ENCODE results near the gene PLXND1. TPM values are rescaled to one million over a fixed set of nuclear protein-coding genes. Genes with fewer than 3 reads are reported as not detected.

Gene PLXND1
- total and polyA plus RNA-seq, 2 donors (not counting 1 experiment from before 2014, with no cell fraction given): 89.6 to 109 TPM

- no peak for DNase-seq (ENCODE audit: low read depth in 2 of 2)
- H3K4me1 ChIP-seq (ENCODE audit: control insufficient read depth, extremely low read depth, insufficient read depth, low read length): peaks cover 69% of the 10 kb centered on the region
- no peak overlapping the region for H2AFZ ChIP-seq (ENCODE audit: low read length)
- H3K27me3 ChIP-seq (ENCODE audit: control insufficient read depth, insufficient read depth, low read length): no peaks in the 10 kb centered on the region
- H3K4me3 ChIP-seq (replicated peaks in 1 of 4; ENCODE audit: control extremely low read depth in 1 of 4, insufficient read depth in 1 of 4, low read depth in 3 of 4, low read length in 4 of 4): no peak overlapping the region
- peak overlapping the region; percentile 71 for H3K9ac ChIP-seq (ENCODE audit: insufficient read depth, low read length)
- H3K27ac ChIP-seq (ENCODE audit: insufficient read depth, low read length): peak overlapping the region; percentile 92
- H3K9me3 ChIP-seq (ENCODE audit: control insufficient read depth, insufficient read depth, low read depth, low read length): no peaks in the 10 kb centered on the region
- H3K36me3 ChIP-seq (ENCODE audit: control insufficient read depth, insufficient read depth, low read length): no peaks in the 10 kb centered on the region
- peak overlapping the region; percentile 45 for H3K4me2 ChIP-seq (ENCODE audit: extremely low read depth, insufficient read depth, low read length)
- TF ChIP-seq CTCF (conservative IDR thresholded peaks at IDR 0.05 in 1 of 2, IDR thresholded peaks at IDR 0.05 in 1 of 2; ENCODE audit: low read depth in 1 of 2, low read length in 2 of 2): no peak
- no peak for TF ChIP-seq EZH2 (IDR thresholded peaks at IDR 0.05; ENCODE audit: low read length, missing control alignments)
- no peaks in the 10 kb centered on the region for H4K20me1 ChIP-seq (ENCODE audit: control insufficient read depth, extremely low read depth, insufficient read depth, low read length)
- peaks cover 82% of the 10 kb centered on the region for H3K79me2 ChIP-seq (ENCODE audit: control insufficient read depth, insufficient read depth, low read length)
Observed at GRCh38 chr3:129598484-129598883, 8.0 kb downstream of the PLXND1 start.

GRCh38 chr3:129598000-129598381 lies 8.5 kb downstream of the PLXND1 start:
- peak overlapping the region; percentile 71 for H3K9ac ChIP-seq (ENCODE audit: insufficient read depth, low read length)

More at GRCh38 chr3:129598000-129598381, 8.5 kb downstream of the PLXND1 start:
- no peaks in the 10 kb centered on the region for H3K27me3 ChIP-seq (ENCODE audit: control insufficient read depth, insufficient read depth, low read length)
- H3K36me3 ChIP-seq (ENCODE audit: control insufficient read depth, insufficient read depth, low read length): no peaks in the 10 kb centered on the region
- peak overlapping the region; percentile 92 for H3K27ac ChIP-seq (ENCODE audit: insufficient read depth, low read length)
- DNase-seq (ENCODE audit: low read depth in 2 of 2): peak; percentile 27 to 46
- peak overlapping the region; percentile 45 for H3K4me2 ChIP-seq (ENCODE audit: extremely low read depth, insufficient read depth, low read length)
- no peaks in the 10 kb centered on the region for H4K20me1 ChIP-seq (ENCODE audit: control insufficient read depth, extremely low read depth, insufficient read depth, low read length)
- H3K9me3 ChIP-seq (ENCODE audit: control insufficient read depth, insufficient read depth, low read depth, low read length): no peaks in the 10 kb centered on the region
- H3K4me1 ChIP-seq (ENCODE audit: control insufficient read depth, extremely low read depth, insufficient read depth, low read length): peaks cover 70% of the 10 kb centered on the region
- no peak overlapping the region for H3K4me3 ChIP-seq (replicated peaks in 1 of 4; ENCODE audit: control extremely low read depth in 1 of 4, insufficient read depth in 1 of 4, low read depth in 3 of 4, low read length in 4 of 4)
- peaks cover 82% of the 10 kb centered on the region for H3K79me2 ChIP-seq (ENCODE audit: control insufficient read depth, insufficient read depth, low read length)
- no peak for TF ChIP-seq EZH2 (IDR thresholded peaks at IDR 0.05; ENCODE audit: low read length, missing control alignments)
- no peak for TF ChIP-seq CTCF (conservative IDR thresholded peaks at IDR 0.05 in 1 of 2, IDR thresholded peaks at IDR 0.05 in 1 of 2; ENCODE audit: low read depth in 1 of 2, low read length in 2 of 2)
- no peak overlapping the region for H2AFZ ChIP-seq (ENCODE audit: low read length)

All from fibroblast of lung (primary cell).